B cell (primary cell): ENCODE measurements around the gene GHRL. TPM values are rescaled to one million over a fixed set of nuclear protein-coding genes. Genes with fewer than 3 reads are reported as not detected.

Source experiments
- ATAC-seq: fragments of 200-7000 bp; cut with Tn5 transposase; one replicate; pipeline ENCODE4 v1.10.0; 2021; ENCODE audit warnings: low read depth, mild to moderate bottlenecking, moderate number of reproducible peaks, moderate library complexity
- CTCF ChIA-PET: fragments of 350-600 bp; sonication (Branson Sonifier 250); formaldehyde crosslinking; loops from one replicate; lab custom pipeline; 2021; ENCODE audit warnings: antibody characterized with exemption, inconsistent platforms; lab: Charles Lee
- POLR2A ChIA-PET: fragments of 350-600 bp; sonication (Branson Sonifier 250); formaldehyde crosslinking; loops from one replicate; lab custom pipeline; 2021; ENCODE audit warnings: antibody characterized with exemption; lab: Charles Lee
- DNase-seq: peaks from one replicate; pipeline ENCODE4 v3.0.0; 2013
- H2AFZ ChIP-seq: 2 replicates; pipeline ENCODE4 v1.6.1; 2012; ENCODE audit warnings: mild to moderate bottlenecking, low read depth, low read length; ENCODE audit not compliant: insufficient read depth, poor library complexity, severe bottlenecking
- H3K27ac ChIP-seq, 2 donors: 1 replicate in 1 of 2; 2 replicates in 1 of 2; pipeline ENCODE4 v1.5.1; 2012 to 2013; ENCODE audit warnings: low read length in 2 of 2, mild to moderate bottlenecking in 2 of 2, moderate library complexity in 1 of 2
- H3K27me3 ChIP-seq, 4 experiments: fragments of 200-600 bp in 1 of 4; sonication (generic) in 1 of 4; replicated peaks in 1 of 4; 1 replicate in 2 of 4; 2 replicates in 2 of 4; pipeline versions ENCODE4 v1.6.1 to v1.7.0; 2013 to 2016; ENCODE audit warnings: low read length in 3 of 4, mild to moderate bottlenecking in 2 of 4, mixed read lengths in 1 of 4, moderate library complexity in 1 of 4; ENCODE audit not compliant: insufficient read depth in 4 of 4, control insufficient read depth in 3 of 4; ENCODE audit errors: control extremely low read depth in 1 of 4
- H3K36me3 ChIP-seq, 2 experiments: replicated peaks in 1 of 2; 1 replicate in 1 of 2; 2 replicates in 1 of 2; pipeline versions ENCODE4 v1.6.1 to v1.7.1; 2013; ENCODE audit warnings: low read length in 1 of 2; ENCODE audit not compliant: insufficient read depth in 2 of 2, control insufficient read depth in 1 of 2; ENCODE audit errors: control extremely low read depth in 1 of 2, extremely low read depth in 1 of 2
- H3K4me1 ChIP-seq, 2 donors: fragments of 200-600 bp in 1 of 2; sonication (generic) in 1 of 2; 1 replicate in 1 of 2; 2 replicates in 1 of 2; pipeline versions ENCODE4 v1.5.1 to v1.6.1; 2013 to 2017; ENCODE audit warnings: low read length in 2 of 2; ENCODE audit not compliant: control insufficient read depth in 2 of 2, insufficient read depth in 2 of 2
- H3K4me2 ChIP-seq: replicated peaks from 2 replicates; pipeline ENCODE3; 2012; ENCODE audit warnings: mild to moderate bottlenecking, low read depth, low read length; ENCODE audit not compliant: poor library complexity, severe bottlenecking
- H3K4me3 ChIP-seq, 5 experiments: fragments of 200-600 bp in 1 of 5; sonication (generic) in 1 of 5; 1 replicate in 3 of 5; 2 replicates in 2 of 5; pipeline versions ENCODE4 v1.5.1 to v1.7.0; 2011 to 2016; ENCODE audit warnings: low read length in 4 of 5, mild to moderate bottlenecking in 4 of 5, low read depth in 2 of 5, control low read depth in 1 of 5, moderate library complexity in 1 of 5; ENCODE audit not compliant: insufficient read depth in 1 of 5; ENCODE audit errors: control extremely low read depth in 1 of 5, extremely low read depth in 1 of 5
- H3K79me2 ChIP-seq: fragments of 200-600 bp; sonication (generic); one replicate; pipeline ENCODE4 v1.6.0; 2016; ENCODE audit warnings: low read length; ENCODE audit not compliant: control insufficient read depth, insufficient read depth
- H3K9ac ChIP-seq: fragments of 200-600 bp; sonication (generic); 2 replicates; pipeline ENCODE4 v1.6.1; 2017; ENCODE audit warnings: mild to moderate bottlenecking, low read length, moderate library complexity
- H3K9me3 ChIP-seq, 3 donors: one replicate each; pipeline versions ENCODE4 v1.6.1 to v1.7.1; 2013; ENCODE audit warnings: low read length in 2 of 3; ENCODE audit not compliant: control insufficient read depth in 2 of 3, insufficient read depth in 1 of 3; ENCODE audit errors: control extremely low read depth in 1 of 3
- H4K20me1 ChIP-seq: 2 replicates; pipeline ENCODE4 v1.6.0; 2012; ENCODE audit warnings: mild to moderate bottlenecking, low read length; ENCODE audit not compliant: insufficient read depth, control insufficient read depth, poor library complexity, severe bottlenecking
- H3K27ac Mint-ChIP-seq: one replicate; pipeline ENCODE4 v1.8.0; 2021; ENCODE audit warnings: mixed read lengths
- H3K27me3 Mint-ChIP-seq: one replicate; pipeline ENCODE4 v1.8.0; 2021; ENCODE audit warnings: mixed read lengths
- H3K4me1 Mint-ChIP-seq: one replicate; pipeline ENCODE4 v1.8.0; 2021; ENCODE audit warnings: mixed read lengths
- H3K4me3 Mint-ChIP-seq: one replicate; pipeline ENCODE4 v1.8.0; 2021; ENCODE audit warnings: mixed read lengths
- H3K9me3 Mint-ChIP-seq: one replicate; pipeline ENCODE4 v1.8.0; 2022; ENCODE audit warnings: mixed read lengths; ENCODE audit not compliant: insufficient read depth
- CTCF ChIP-seq: fragments of 200-600 bp; IDR thresholded peaks from one replicate; pipeline ENCODE4 v1.8.0; 2022; ENCODE audit warnings: antibody characterized with exemption, mild to moderate bottlenecking
- EZH2 ChIP-seq: IDR thresholded peaks from 2 replicates; pipeline ENCODE4 v1.6.1; 2012; ENCODE audit warnings: borderline replicate concordance, low read depth, mild to moderate bottlenecking, moderate library complexity, low read length; ENCODE audit not compliant: insufficient read depth, poor library complexity, severe bottlenecking
- whole genome bisulfite sequencing: methylation state at CpG from one replicate; pipeline ENCODE4 v1.1.5; 2013; ENCODE audit warnings: missing lambda C conversion rate; ENCODE audit not compliant: insufficient coverage; 5-methylcytosine and 5-hydroxymethylcytosine counted together
- intact Hi-C: fragments of 100-400 bp; cut with micrococcal nuclease; formaldehyde crosslinking; loops from one replicate; pipeline ENCODE4 v1.10.0; 2022
- polyA plus RNA-seq: library from polyadenylated mRNA; depleted of rRNA; stranded (reverse); fragments of >200 nt; gene quantifications from 2 replicates; pipeline ENCODE4 v1.2.3, GENCODE V29; 2012
- total RNA-seq, 2 donors: library from RNA; stranded (reverse); fragments of 120-200 nt in 1 of 2; gene quantifications; 1 replicate in 1 of 2; 2 replicates in 1 of 2; pipeline versions ENCODE4 v1.2.3 to v1.2.4, GENCODE V29; 2013 to 2022

The GHRL gene
- total and polyA plus RNA-seq, 2 donors (not counting 1 experiment from before 2014, with no cell fraction given), result 2.8 to 3.0 TPM

GRCh38 chr3:10311710-10312109 is 19.0 kb upstream of the GHRL start:
- no peak overlapping the region for H3K27ac Mint-ChIP-seq
- over 99% methylated on average over 13 of the region's 13 CpGs for WGBS
- CTCF ChIA-PET, result no interaction called here

GRCh38 chr3:10310578-10310977 is 17.8 kb upstream of the GHRL start:
- Histone ChIP-seq H3K9ac (no peak overlapping the region), H3K4me1 (no peaks in the 10 kb centered on the region), H2AFZ (no peak overlapping the region), H4K20me1 (peaks cover under 1% of the 10 kb centered on the region), H3K4me3 (no peak overlapping the region), H3K9me3 (no peaks in the 10 kb centered on the region), H3K36me3 (peaks cover 3 to 73% of the 10 kb centered on the region in 2 experiments), H3K4me2 (no peak overlapping the region), H3K79me2 (no peaks in the 10 kb centered on the region), H3K27me3 (no peaks in the 10 kb centered on the region), H3K27ac (no peak overlapping the region)
- Mint-ChIP-seq H3K4me3 (no peak overlapping the region), H3K27me3 (no peaks in the 10 kb centered on the region), H3K27ac (no peak overlapping the region), H3K9me3 (no peaks in the 10 kb centered on the region), H3K4me1 (peaks cover 2% of the 10 kb centered on the region)
- TF ChIP-seq CTCF, result no peak
- TF ChIP-seq EZH2, result no peak
- intact Hi-C loops, result no loop called here
- WGBS, result no CpG with 5 or more reads among the region's 2 CpGs
- ChIA-PET CTCF (no interaction called here), POLR2A (no interaction called here)
- no peak for DNase-seq
- no peak for ATAC-seq

More at GRCh38 chr3:10311710-10312109, 19.0 kb upstream of the GHRL start:
- TF ChIP-seq CTCF, result no peak
- TF ChIP-seq EZH2, result no peak
- H3K27me3 Mint-ChIP-seq, result no peaks in the 10 kb centered on the region
- Histone ChIP-seq H3K9me3 (no peaks in the 10 kb centered on the region), H4K20me1 (peaks cover 4% of the 10 kb centered on the region), H3K4me3 (no peak overlapping the region), H3K4me1 (no peaks in the 10 kb centered on the region), H3K4me2 (no peak overlapping the region), H3K27ac (no peak overlapping the region), H2AFZ (no peak overlapping the region), H3K79me2 (peaks cover under 1% of the 10 kb centered on the region), H3K9ac (no peak overlapping the region), H3K27me3 (no peaks in the 10 kb centered on the region), H3K36me3 (peaks cover 3 to 81% of the 10 kb centered on the region in 2 experiments)
- H3K9me3 Mint-ChIP-seq, result no peaks in the 10 kb centered on the region
- intact Hi-C loops, result no loop called here
- DNase-seq (no peak), ATAC-seq (no peak)
- H3K4me1 Mint-ChIP-seq, result peaks cover 2% of the 10 kb centered on the region
- H3K4me3 Mint-ChIP-seq, result no peak overlapping the region
- POLR2A ChIA-PET, result no interaction called here
